HG03196 (cell line): ENCODE results near the gene KCNQ1.
A peak's percentile ranks its signal among the peaks of the same experiment; 100 is the strongest.

ENCODE experiments used
- ATAC-seq: cut with Tn5 transposase; IDR thresholded peaks from one replicate; pipeline ENCODE4 v1.9.1; 2021; ENCODE audit not compliant: unreplicated experiment

Gene KCNQ1, protein sequence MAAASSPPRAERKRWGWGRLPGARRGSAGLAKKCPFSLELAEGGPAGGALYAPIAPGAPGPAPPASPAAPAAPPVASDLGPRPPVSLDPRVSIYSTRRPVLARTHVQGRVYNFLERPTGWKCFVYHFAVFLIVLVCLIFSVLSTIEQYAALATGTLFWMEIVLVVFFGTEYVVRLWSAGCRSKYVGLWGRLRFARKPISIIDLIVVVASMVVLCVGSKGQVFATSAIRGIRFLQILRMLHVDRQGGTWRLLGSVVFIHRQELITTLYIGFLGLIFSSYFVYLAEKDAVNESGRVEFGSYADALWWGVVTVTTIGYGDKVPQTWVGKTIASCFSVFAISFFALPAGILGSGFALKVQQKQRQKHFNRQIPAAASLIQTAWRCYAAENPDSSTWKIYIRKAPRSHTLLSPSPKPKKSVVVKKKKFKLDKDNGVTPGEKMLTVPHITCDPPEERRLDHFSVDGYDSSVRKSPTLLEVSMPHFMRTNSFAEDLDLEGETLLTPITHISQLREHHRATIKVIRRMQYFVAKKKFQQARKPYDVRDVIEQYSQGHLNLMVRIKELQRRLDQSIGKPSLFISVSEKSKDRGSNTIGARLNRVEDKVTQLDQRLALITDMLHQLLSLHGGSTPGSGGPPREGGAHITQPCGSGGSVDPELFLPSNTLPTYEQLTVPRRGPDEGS

GRCh38 chr11:2444821-2445745 lies at the start of gene KCNQ1:
Gene KCNQ1, plus strand, starts transcription at chr11:2445008. Its CDS starts 91 bp downstream, at chr11:2445099.
- ATAC-seq = no peak

- no peak for ATAC-seq
Measured at GRCh38 chr11:2395211-2395730, 49.5 kb upstream of the KCNQ1 start.

GRCh38 chr11:2395856-2396255 lies 49.0 kb upstream of the KCNQ1 start:
- no peak for ATAC-seq

DNA sequence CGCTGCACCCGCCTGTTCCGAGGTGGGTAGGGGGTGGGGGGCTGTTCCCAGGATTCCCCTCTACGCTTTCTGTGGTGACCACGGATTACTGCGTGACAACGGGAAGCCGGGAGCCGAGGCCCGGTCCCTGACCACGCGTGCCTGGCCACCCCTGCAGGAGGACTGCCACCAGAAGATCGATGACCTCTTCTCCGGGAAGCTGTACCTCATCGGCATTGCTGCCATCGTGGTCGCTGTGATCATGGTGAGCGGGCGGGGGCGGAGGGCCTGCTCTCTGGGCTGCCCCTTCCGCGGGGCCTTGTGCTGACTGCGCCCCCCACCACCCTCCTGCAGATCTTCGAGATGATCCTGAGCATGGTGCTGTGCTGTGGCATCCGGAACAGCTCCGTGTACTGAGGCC lies 48.3 kb upstream of the KCNQ1 start:
- ATAC-seq = no peak

DNA sequence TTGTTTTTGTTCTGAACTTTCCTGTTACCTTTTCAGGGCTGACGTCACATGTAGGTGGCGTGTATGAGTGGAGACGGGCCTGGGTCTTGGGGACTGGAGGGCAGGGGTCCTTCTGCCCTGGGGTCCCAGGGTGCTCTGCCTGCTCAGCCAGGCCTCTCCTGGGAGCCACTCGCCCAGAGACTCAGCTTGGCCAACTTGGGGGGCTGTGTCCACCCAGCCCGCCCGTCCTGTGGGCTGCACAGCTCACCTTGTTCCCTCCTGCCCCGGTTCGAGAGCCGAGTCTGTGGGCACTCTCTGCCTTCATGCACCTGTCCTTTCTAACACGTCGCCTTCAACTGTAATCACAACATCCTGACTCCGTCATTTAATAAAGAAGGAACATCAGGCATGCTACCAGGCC lies 47.8 kb upstream of the KCNQ1 start:
- ATAC-seq = no peak

GRCh38 chr11:2398664-2399355 lies 46.0 kb upstream of the KCNQ1 start:
- no peak for ATAC-seq

DNA sequence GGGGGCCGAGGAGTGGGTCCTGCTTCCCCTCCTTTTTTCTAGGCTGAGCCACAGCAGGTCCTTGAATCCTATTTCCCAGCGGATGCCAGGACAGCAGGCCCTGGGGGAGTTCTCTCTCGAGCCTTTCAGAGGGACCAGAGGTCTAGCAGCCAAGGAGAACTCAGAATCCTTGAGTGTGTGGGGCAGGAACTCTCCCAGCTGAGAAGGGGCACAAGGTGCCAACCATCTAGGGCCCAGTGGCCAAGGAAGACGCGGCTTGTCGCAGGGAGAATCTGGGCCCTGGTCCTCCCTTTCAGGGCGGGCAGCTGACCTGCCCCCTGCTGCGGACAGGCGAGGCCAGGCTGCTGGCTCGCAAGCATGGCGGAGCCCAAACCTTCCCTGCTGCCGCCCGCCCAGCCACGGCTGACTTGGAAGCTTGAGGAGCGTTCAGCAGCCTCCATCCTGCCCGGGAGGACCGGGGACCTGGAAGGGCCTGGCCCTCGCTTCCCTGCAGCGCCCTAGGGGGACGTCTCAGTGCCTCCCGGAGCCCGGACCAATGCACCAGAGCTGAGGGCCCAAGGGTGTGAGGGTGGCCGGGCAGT lies 45.2 kb upstream of the KCNQ1 start:
- ATAC-seq = no peak

DNA sequence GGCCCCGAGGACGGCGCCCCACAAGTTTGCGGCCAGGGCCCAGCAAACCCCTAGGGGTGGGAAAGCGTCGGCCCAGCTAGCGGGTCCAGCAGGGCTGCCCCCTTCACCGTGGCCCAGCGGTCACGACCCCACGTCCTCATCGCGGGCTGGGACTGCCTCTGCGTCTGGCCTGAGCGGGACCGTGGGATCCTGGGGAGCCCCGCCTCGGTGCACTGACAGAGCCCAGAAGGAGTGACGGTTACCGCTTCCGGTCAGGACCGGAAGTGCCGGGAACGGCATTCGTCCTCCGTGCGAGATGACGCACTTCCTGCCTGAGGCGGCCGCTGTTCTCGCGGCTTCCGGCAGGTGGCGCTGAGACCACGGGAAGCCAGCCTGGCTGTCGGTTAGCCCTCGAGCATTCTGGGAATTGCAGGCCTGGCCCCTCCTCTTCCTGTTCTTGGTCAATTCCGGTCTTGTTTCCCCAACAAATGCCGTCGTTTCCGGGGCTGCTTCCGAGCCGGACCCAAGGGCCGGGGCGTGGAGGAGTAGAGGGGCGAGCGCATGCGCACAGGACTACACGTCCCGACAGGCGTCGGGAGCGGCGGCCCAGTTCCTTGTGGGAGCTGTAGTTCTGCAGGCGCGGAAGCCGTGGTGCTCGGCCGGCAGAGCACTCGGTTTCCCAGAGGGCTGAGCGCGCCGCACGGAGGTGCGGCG lies 44.6 kb upstream of the KCNQ1 start, which contains the start of gene TSSC4:
Gene TSSC4 (plus strand): TSS at position 682 of the 693 bp plus-strand sequence. CDS start 1,884 bp downstream, outside the sequence.
- ATAC-seq = peak; percentile 75

GRCh38 chr11:2400762-2401435 lies 43.9 kb upstream of the KCNQ1 start:
- ATAC-seq = peak; percentile 3

GRCh38 chr11:2401436-2401984 lies 43.3 kb upstream of the KCNQ1 start:
- ATAC-seq = no peak

GRCh38 chr11:2402106-2402505 lies 42.7 kb upstream of the KCNQ1 start:
- no peak for ATAC-seq

GRCh38 chr11:2402890-2403645 lies 41.7 kb upstream of the KCNQ1 start:
- ATAC-seq = no peak

GRCh38 chr11:2404735-2405196 lies 40.0 kb upstream of the KCNQ1 start:
- ATAC-seq = no peak

DNA sequence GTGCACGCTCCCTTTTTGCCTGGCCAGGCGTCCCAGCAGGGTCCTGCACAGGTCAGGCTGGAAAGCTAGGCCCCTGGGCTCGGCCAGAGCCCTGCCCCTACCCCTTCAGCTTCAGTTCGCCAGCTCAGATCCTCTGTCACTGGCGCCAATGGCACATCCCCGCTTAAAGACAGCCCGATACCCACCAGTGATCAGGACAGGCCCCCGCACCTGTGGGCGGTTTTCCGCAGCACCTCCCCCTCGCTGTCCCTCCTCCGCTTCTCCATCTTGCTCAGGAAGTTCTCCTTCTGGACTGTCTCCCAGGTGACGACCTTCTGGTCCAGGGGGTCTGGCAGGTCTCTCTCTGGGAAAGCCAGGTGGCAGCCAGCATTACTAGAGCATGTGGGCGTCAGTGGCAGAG lies 38.4 kb upstream of the KCNQ1 start:
- ATAC-seq = no peak

DNA sequence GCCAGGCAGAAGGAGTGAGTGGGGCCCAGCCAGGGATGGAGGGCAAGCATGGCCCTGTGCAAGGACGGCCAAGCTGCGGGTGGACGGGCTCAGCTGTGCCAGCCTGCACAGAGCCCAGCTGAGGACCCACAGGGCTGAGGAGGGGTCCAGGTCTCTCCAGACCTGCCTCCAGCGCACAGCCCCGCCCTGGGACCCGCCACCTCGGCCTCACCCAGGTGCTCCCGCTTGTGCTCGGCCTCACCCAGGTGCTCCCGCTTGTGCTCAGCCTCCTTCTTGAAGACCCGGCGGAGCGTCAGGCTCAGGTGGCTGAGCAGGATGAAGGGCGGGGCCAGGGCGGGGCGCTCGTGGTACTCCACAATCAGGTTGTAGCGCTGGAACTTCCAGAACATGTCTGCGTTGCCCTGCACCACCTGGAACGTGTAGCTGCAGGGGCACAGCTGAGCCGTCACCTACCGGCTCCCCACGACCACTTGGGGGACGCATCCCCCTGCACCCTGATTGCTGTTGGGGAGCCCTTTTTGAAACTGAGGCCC lies 37.9 kb upstream of the KCNQ1 start:
- ATAC-seq = no peak

DNA sequence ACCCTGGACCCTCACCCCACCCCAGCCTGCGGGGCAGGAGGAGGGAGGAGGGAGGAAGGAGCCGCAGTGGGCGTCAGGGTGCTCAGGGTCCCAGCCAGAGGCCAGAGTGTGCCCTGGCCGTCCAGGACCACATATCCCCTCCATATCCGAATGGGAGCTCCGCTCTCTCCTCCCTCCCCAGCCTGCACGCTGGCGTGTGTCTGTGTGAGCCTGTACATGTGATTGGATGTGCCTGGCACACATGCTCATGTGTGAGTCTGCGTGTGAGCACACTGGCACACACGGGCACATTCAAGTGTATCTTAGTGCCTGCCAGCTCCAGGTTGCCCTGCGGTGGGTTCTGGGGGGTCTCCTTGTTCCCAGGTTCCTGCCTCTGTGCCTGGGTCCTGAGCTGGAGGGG lies 36.1 kb upstream of the KCNQ1 start:
- ATAC-seq = no peak

GRCh38 chr11:2409126-2409525 lies 35.7 kb upstream of the KCNQ1 start:
- ATAC-seq = no peak
